Transverse colon (tissue), 3 donors: Measurements from ENCODE around the gene KNDC1.

Experiments used
- EP300 ChIP-seq: sonication (generic); formaldehyde crosslinking; IDR thresholded peaks from one replicate; pipeline ENCODE4 v1.6.1; 2017; ENCODE audit warnings: antibody characterized with exemption, low read depth
- POLR2A ChIP-seq: fragments of 450-650 bp; IDR thresholded peaks from one replicate; pipeline ENCODE4 v1.6.1; 2016; ENCODE audit warnings: antibody characterized with exemption, mild to moderate bottlenecking, moderate library complexity
- TF ChIP-seq, protein P1 (sequence below), 5 experiments: fragments of 200-600 bp in 3 of 5; fragments of 450-650 bp in 2 of 5; sonication (generic) in 3 of 5; IDR thresholded peaks; 1 replicate in 2 of 5; 2 replicates in 3 of 5; pipeline ENCODE4 v1.5.1; 2016 to 2017; ENCODE audit warnings: antibody characterized with exemption in 5 of 5, inconsistent platforms in 3 of 5, mild to moderate bottlenecking in 2 of 5, moderate library complexity in 1 of 5

DNA sequence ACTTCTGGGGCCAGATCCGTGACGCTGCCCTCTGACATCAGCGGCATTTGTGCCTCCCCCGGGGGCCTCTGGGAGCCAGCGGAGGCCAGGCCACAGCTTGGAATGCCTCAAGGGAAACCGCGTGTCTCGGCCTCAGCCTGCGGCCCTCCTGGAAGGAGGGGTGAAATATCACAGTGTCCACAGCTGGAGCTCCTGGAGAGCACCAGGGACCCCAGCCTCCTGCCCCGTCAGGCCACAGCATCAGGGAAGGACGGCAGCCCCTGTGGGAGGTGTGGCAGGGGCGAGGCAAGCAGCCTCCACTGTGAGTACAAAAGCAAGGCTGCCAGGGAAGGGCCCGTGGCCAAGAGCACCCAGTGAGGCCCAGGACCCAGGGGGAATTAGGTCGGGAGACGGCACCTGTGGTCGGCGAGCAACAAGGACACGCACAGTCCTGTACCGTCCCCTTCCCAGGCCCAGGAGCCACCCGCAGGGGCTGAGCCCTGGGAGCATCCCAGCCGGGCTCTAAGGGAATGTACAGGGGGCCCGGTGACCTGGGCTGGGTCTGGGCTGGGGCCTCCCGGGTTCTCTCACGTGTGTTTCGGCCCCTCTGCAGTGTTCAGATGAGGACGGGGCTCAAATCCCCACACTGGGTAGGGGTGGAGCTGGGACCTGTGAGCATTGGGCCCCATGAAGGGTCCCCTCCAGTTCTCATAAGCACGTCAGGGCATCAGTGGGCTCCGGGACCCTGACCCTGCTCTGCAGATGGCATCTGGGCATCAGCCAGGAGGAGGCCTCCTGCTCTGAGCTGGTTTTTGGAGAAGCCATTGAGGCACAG lies 18.7 kb upstream of the KNDC1 start:
- TF ChIP-seq, protein P1, sequence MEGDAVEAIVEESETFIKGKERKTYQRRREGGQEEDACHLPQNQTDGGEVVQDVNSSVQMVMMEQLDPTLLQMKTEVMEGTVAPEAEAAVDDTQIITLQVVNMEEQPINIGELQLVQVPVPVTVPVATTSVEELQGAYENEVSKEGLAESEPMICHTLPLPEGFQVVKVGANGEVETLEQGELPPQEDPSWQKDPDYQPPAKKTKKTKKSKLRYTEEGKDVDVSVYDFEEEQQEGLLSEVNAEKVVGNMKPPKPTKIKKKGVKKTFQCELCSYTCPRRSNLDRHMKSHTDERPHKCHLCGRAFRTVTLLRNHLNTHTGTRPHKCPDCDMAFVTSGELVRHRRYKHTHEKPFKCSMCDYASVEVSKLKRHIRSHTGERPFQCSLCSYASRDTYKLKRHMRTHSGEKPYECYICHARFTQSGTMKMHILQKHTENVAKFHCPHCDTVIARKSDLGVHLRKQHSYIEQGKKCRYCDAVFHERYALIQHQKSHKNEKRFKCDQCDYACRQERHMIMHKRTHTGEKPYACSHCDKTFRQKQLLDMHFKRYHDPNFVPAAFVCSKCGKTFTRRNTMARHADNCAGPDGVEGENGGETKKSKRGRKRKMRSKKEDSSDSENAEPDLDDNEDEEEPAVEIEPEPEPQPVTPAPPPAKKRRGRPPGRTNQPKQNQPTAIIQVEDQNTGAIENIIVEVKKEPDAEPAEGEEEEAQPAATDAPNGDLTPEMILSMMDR (IDR thresholded peaks at IDR 0.05), result no peak
- TF ChIP-seq EP300 (no peak), POLR2A (no peak)
